HepG2 (cell line): Measurements from ENCODE around the gene HNRNPM. TPM values are rescaled to one million over a fixed set of nuclear protein-coding genes. Genes with fewer than 3 reads are reported as not detected.
A peak's percentile ranks its signal among the peaks of the same experiment; 100 is the strongest.

Experiments used
- CBFB ChIP-seq: sonication (generic); formaldehyde crosslinking; IDR thresholded peaks from 2 replicates; pipeline ENCODE4 v1.4.0; 2020; ENCODE audit warnings: missing genetic modification reagents
- EEA1 ChIP-seq: sonication (generic); formaldehyde crosslinking; IDR thresholded peaks from 2 replicates; pipeline ENCODE4 v1.5.1; 2020; ENCODE audit warnings: mild to moderate bottlenecking, missing genetic modification reagents, borderline replicate concordance
- HES4 ChIP-seq: sonication (generic); formaldehyde crosslinking; IDR thresholded peaks from 2 replicates; pipeline ENCODE4 v1.9.0; 2021; ENCODE audit warnings: mild to moderate bottlenecking, missing genetic modification reagents, borderline replicate concordance
- HOXA9 ChIP-seq: sonication (generic); formaldehyde crosslinking; IDR thresholded peaks from 2 replicates; pipeline ENCODE4 v1.8.1; 2022; ENCODE audit warnings: missing genetic modification reagents, mild to moderate bottlenecking, moderate library complexity, borderline replicate concordance
- JARID2 ChIP-seq: sonication (generic); formaldehyde crosslinking; IDR thresholded peaks from 2 replicates; pipeline ENCODE4 v1.8.1; 2023; ENCODE audit warnings: missing genetic modification reagents, inconsistent platforms; ENCODE audit not compliant: insufficient replicate concordance
- KDM5B ChIP-seq: sonication (generic); formaldehyde crosslinking; IDR thresholded peaks from 2 replicates; pipeline ENCODE4 v1.4.0; 2020; ENCODE audit warnings: missing genetic modification reagents, mild to moderate bottlenecking, borderline replicate concordance
- POGK ChIP-seq: sonication (generic); formaldehyde crosslinking; conservative IDR thresholded peaks from 2 replicates; pipeline ENCODE4 v1.8.0; 2022; ENCODE audit warnings: mild to moderate bottlenecking, moderate library complexity, missing genetic modification reagents
- PRDM10 ChIP-seq: sonication (generic); formaldehyde crosslinking; IDR thresholded peaks from 2 replicates; pipeline ENCODE4 v1.4.0; 2020; ENCODE audit warnings: low read depth, missing genetic modification reagents
- RFXANK ChIP-seq: IDR thresholded peaks from 2 replicates; pipeline ENCODE4 v1.6.1; 2016
- ZBTB10 ChIP-seq: sonication (generic); formaldehyde crosslinking; IDR thresholded peaks from 2 replicates; pipeline ENCODE4 v1.4.0; 2020; ENCODE audit warnings: missing genetic modification reagents, borderline replicate concordance
- ZBTB37 ChIP-seq: sonication (generic); formaldehyde crosslinking; IDR thresholded peaks from 2 replicates; pipeline ENCODE4 v1.4.0; 2020; ENCODE audit warnings: mild to moderate bottlenecking, missing genetic modification reagents
- ZNF607 ChIP-seq: sonication (generic); formaldehyde crosslinking; IDR thresholded peaks from 2 replicates; pipeline ENCODE4 v1.5.1; 2020; ENCODE audit warnings: missing genetic modification reagents, mild to moderate bottlenecking, borderline replicate concordance
- ZNF75D ChIP-seq: sonication (generic); formaldehyde crosslinking; IDR thresholded peaks from 2 replicates; pipeline ENCODE4 v1.8.1; 2023; ENCODE audit warnings: missing genetic modification reagents, mild to moderate bottlenecking, borderline replicate concordance
- polyA plus RNA-seq, 8 experiments: library from polyadenylated mRNA; depleted of rRNA in 3 of 8; stranded (reverse) in 7 of 8; unstranded in 1 of 8; fragments of >200 nt; fragmentation: Illumina TruSeq in 4 of 8; extraction: Trizol in 4 of 8; gene quantifications; 2 replicates each; pipeline versions ENCODE4 v1.2.1 to v1.2.3, GENCODE V29; 2011 to 2016; ENCODE audit warnings: low read depth in 4 of 8, missing spikeins in 1 of 8, mixed read lengths in 1 of 8; ENCODE audit not compliant: insufficient read depth in 1 of 8
- total RNA-seq, 5 experiments: library from RNA; depleted of rRNA; stranded (reverse); fragments of >200 nt; fragmentation: Illumina TruSeq; extraction: Trizol; gene quantifications; 2 replicates each; pipeline ENCODE4 v1.2.3, GENCODE V29; 2016; ENCODE audit warnings: low read depth in 1 of 5
- TF ChIP-seq, protein P1 (sequence below): sonication (generic); formaldehyde crosslinking; IDR thresholded peaks from 2 replicates; pipeline ENCODE4 v1.4.0; 2020; ENCODE audit warnings: missing genetic modification reagents

Gene HNRNPM
- total and polyA plus RNA-seq, 2 of the 13 experiments (the other 11 are each of a cell fraction or from before 2014, with no cell fraction given), result 56.7 to 102 TPM

- TF ChIP-seq PRDM10, result no peak
- TF ChIP-seq CBFB, result no peak
- TF ChIP-seq POGK (CRISPR knock-in tag), result 0 out of 2 replicates have a peak, but pooled peaks have one; percentile 31
- TF ChIP-seq ZNF75D (CRISPR knock-in tag), result no peak
- TF ChIP-seq, protein P1, sequence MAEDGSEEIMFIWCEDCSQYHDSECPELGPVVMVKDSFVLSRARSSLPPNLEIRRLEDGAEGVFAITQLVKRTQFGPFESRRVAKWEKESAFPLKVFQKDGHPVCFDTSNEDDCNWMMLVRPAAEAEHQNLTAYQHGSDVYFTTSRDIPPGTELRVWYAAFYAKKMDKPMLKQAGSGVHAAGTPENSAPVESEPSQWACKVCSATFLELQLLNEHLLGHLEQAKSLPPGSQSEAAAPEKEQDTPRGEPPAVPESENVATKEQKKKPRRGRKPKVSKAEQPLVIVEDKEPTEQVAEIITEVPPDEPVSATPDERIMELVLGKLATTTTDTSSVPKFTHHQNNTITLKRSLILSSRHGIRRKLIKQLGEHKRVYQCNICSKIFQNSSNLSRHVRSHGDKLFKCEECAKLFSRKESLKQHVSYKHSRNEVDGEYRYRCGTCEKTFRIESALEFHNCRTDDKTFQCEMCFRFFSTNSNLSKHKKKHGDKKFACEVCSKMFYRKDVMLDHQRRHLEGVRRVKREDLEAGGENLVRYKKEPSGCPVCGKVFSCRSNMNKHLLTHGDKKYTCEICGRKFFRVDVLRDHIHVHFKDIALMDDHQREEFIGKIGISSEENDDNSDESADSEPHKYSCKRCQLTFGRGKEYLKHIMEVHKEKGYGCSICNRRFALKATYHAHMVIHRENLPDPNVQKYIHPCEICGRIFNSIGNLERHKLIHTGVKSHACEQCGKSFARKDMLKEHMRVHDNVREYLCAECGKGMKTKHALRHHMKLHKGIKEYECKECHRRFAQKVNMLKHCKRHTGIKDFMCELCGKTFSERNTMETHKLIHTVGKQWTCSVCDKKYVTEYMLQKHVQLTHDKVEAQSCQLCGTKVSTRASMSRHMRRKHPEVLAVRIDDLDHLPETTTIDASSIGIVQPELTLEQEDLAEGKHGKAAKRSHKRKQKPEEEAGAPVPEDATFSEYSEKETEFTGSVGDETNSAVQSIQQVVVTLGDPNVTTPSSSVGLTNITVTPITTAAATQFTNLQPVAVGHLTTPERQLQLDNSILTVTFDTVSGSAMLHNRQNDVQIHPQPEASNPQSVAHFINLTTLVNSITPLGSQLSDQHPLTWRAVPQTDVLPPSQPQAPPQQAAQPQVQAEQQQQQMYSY, result peak; percentile 34; the same call in 1 of the 2 replicates
- TF ChIP-seq ZNF607 (CRISPR knock-in tag), result no peak
- TF ChIP-seq HES4 (CRISPR knock-in tag), result no peak
- TF ChIP-seq ZBTB37 (CRISPR knock-in tag), result no peak
- TF ChIP-seq ZBTB10 (CRISPR knock-in tag), result no peak; the same call in 1 of the 2 replicates
- TF ChIP-seq HOXA9 (CRISPR knock-in tag), result no peak
- TF ChIP-seq EEA1 (CRISPR knock-in tag), result no peak
- TF ChIP-seq RFXANK (CRISPR knock-in tag), result no peak
- TF ChIP-seq KDM5B (CRISPR knock-in tag), result peak; percentile 68
- no peak for TF ChIP-seq JARID2
Measured at GRCh38 chr19:8526345-8527091, 81.7 kb downstream of the HNRNPM start (continued).
